HEK293T (cell line): Measurements from ENCODE around the gene MAPKAPK5.

Experiments
- CTCF ChIA-PET: fragments of 350-600 bp; formaldehyde crosslinking; extraction: SDS; loops from one replicate; lab custom pipeline; 2021; ENCODE audit warnings: antibody characterized with exemption, inconsistent platforms; lab: Yijun Ruan, JAX
- POLR2A ChIA-PET: fragments of 350-600 bp; formaldehyde crosslinking; extraction: SDS; loops from one replicate; lab custom pipeline; 2020; ENCODE audit warnings: antibody characterized with exemption, inconsistent platforms; lab: Yijun Ruan, JAX
- DNase-seq: peaks from one replicate; pipeline ENCODE4 v3.0.0; 2012; ENCODE audit warnings: mixed read lengths; ENCODE audit errors: extremely low spot score
- ARNT ChIP-seq: fragments of 450-650 bp; IDR thresholded peaks from 2 replicates; pipeline ENCODE4 v1.6.1; 2017; ENCODE audit warnings: mild to moderate bottlenecking
- BHLHE40 ChIP-seq: fragments of 450-650 bp; IDR thresholded peaks from 2 replicates; pipeline ENCODE4 v1.6.1; 2016; ENCODE audit warnings: mild to moderate bottlenecking, moderate library complexity, borderline replicate concordance
- CTBP1 ChIP-seq: fragments of 450-650 bp; IDR thresholded peaks from 2 replicates; pipeline ENCODE4 v1.6.1; 2016; ENCODE audit warnings: borderline replicate concordance
- ELF4 ChIP-seq: fragments of 450-650 bp; IDR thresholded peaks from 2 replicates; pipeline ENCODE4 v1.6.1; 2017; ENCODE audit warnings: antibody characterized with exemption
- FOXA1 ChIP-seq: fragments of 450-650 bp; IDR thresholded peaks from 2 replicates; pipeline ENCODE4 v1.6.1; 2016; ENCODE audit warnings: mild to moderate bottlenecking
- FOXK2 ChIP-seq: fragments of 450-650 bp; IDR thresholded peaks from 2 replicates; pipeline ENCODE4 v1.6.1; 2016; ENCODE audit warnings: mild to moderate bottlenecking
- FOXM1 ChIP-seq: fragments of 450-650 bp; IDR thresholded peaks from 2 replicates; pipeline ENCODE4 v1.6.1; 2017; ENCODE audit warnings: mild to moderate bottlenecking, borderline replicate concordance
- HDGF ChIP-seq: fragments of 450-650 bp; IDR thresholded peaks from 2 replicates; pipeline ENCODE4 v1.6.1; 2017; ENCODE audit warnings: antibody characterized with exemption, borderline replicate concordance
- L3MBTL2 ChIP-seq: fragments of 450-650 bp; conservative IDR thresholded peaks from 2 replicates; pipeline ENCODE4 v1.6.1; 2016; ENCODE audit warnings: mild to moderate bottlenecking
- LEF1 ChIP-seq: fragments of 450-650 bp; IDR thresholded peaks from 2 replicates; pipeline ENCODE4 v1.6.1; 2017; ENCODE audit warnings: mild to moderate bottlenecking, borderline replicate concordance
- NFRKB ChIP-seq: fragments of 450-650 bp; IDR thresholded peaks from 2 replicates; pipeline ENCODE4 v1.6.1; 2016; ENCODE audit warnings: mild to moderate bottlenecking, moderate library complexity
- PKNOX1 ChIP-seq: fragments of 450-650 bp; IDR thresholded peaks from 2 replicates; pipeline ENCODE4 v1.6.1; 2016
- SP1 ChIP-seq: fragments of 450-650 bp; IDR thresholded peaks from 2 replicates; pipeline ENCODE4 v1.6.1; 2017
- SUZ12 ChIP-seq: fragments of 450-650 bp; IDR thresholded peaks from 2 replicates; pipeline ENCODE4 v1.6.1; 2016; ENCODE audit warnings: mild to moderate bottlenecking
- TARDBP ChIP-seq: fragments of 450-650 bp; IDR thresholded peaks from 2 replicates; pipeline ENCODE4 v1.6.1; 2016
- ZNF384 ChIP-seq: fragments of 450-650 bp; IDR thresholded peaks from 2 replicates; pipeline ENCODE4 v1.6.1; 2016

The MAPKAPK5 gene

GRCh38 chr12:111838353-111838752, 3.7 kb upstream of the MAPKAPK5 start:
- no peak for DNase-seq
- ChIA-PET POLR2A (no interaction called here), CTCF (no interaction called here)
- TF ChIP-seq CTBP1 (no peak), ARNT (no peak)

GRCh38 chr12:111840807-111841206, 1.2 kb upstream of the MAPKAPK5 start:
- POLR2A ChIA-PET = interaction anchor here (0.8 to 1.3 kb wide), 4 partner anchors 14 to 86 kb away, joined by 3 to 5 read pairs (median 3); no protein-coding TSS in a partner anchor
- CTCF ChIA-PET = no interaction called here
- TF ChIP-seq TARDBP (no peak), FOXA1 (no peak), SP1 (no peak), FOXM1 (no peak), ELF4 (no peak)
- no peak for DNase-seq

DNA sequence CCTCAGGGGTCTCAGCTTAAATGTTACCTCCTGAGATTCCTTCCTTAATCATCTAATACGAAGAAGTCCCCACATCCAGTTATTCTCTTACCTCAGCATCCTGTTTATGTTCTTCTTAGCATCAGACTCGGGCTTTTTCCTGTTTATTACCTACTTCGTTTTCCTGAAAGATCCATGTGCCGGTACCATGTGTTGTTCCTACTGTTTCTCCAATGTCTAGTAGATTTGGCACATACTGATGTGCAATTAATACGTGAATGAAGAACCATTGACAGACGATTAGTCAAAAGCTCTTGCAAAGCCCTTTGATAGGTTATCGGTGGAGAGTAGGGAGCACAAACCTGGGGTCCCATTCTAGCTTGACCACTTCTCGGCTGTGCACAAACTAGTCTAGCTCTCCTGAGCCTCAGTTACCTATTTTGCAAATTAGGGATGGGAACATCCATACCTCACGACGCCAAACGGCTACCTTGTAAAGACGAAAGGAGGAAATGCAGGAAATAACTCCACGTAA, 735 bp upstream of the MAPKAPK5 start:
- CTCF ChIA-PET = interaction anchor here (0.6 kb wide), 1 partner anchor 444 kb away, joined by 3 read pairs; no protein-coding TSS in a partner anchor
- TF ChIP-seq FOXK2 (no peak), LEF1 (no peak), ARNT (no peak), BHLHE40 (no peak), TARDBP (no peak), SP1 (no peak), L3MBTL2 (no peak), FOXA1 (no peak), ELF4 (no peak), HDGF (no peak)
- POLR2A ChIA-PET = interaction anchor here (0.8 to 1.8 kb wide), 7 partner anchors 10 to 286 kb away, joined by 3 to 7 read pairs (median 3); no protein-coding TSS in a partner anchor
- no peak for DNase-seq

- POLR2A ChIA-PET = interaction anchor here (0.7 to 1.8 kb wide), 4 partner anchors 9 to 284 kb away, joined by 3 to 7 read pairs (median 3); no protein-coding TSS in a partner anchor
- DNase-seq = peak; percentile 19
- CTCF ChIA-PET = no interaction called here
- no peak for TF ChIP-seq LEF1
- no peak for TF ChIP-seq PKNOX1
- TF ChIP-seq FOXA1 = no peak
- TF ChIP-seq ZNF384 = no peak
- TF ChIP-seq L3MBTL2 = no peak
- TF ChIP-seq SP1 = no peak
- TF ChIP-seq SUZ12 = no peak
- no peak for TF ChIP-seq TARDBP
- TF ChIP-seq FOXK2 = no peak
- no peak for TF ChIP-seq ARNT
- no peak for TF ChIP-seq NFRKB
- TF ChIP-seq HDGF = no peak
- no peak for TF ChIP-seq BHLHE40
Observed at GRCh38 chr12:111842556-111843396, 748 bp downstream of the MAPKAPK5 start.

- CTCF ChIA-PET = no interaction called here
- POLR2A ChIA-PET = no interaction called here
- TF ChIP-seq PKNOX1 (no peak), LEF1 (no peak), NFRKB (no peak), FOXK2 (no peak), TARDBP (no peak), SP1 (no peak), BHLHE40 (no peak), HDGF (no peak), ELF4 (no peak), ZNF384 (no peak), CTBP1 (no peak), FOXA1 (no peak)
- DNase-seq = no peak
Observed at GRCh38 chr12:111846016-111846415, 4.0 kb downstream of the MAPKAPK5 start.

DNA sequence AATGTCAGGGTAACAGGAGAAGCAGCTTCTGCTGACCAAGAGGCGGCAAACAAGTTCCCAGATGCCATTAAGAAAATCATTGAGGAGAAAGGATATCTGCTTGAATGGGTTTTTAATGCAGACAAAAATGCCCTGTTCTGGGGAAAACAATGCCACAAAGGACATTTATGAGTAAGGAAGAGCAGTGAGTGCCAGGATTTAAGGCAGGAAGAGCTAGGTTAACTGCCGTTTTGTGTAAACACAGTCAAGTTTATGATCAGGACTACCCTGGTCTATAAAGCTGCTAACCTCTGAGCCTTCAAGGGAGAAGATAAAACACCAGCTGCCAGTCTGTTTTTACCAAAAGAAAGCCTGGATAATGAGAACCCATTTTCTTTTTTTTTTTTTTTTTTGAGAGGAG, 8.5 kb downstream of the MAPKAPK5 start:
- TF ChIP-seq LEF1 = no peak
- no peak for TF ChIP-seq CTBP1
- TF ChIP-seq ZNF384 = no peak
- TF ChIP-seq SUZ12 = no peak
- TF ChIP-seq PKNOX1 = no peak
- no peak for TF ChIP-seq ARNT
- no peak for TF ChIP-seq ELF4
- TF ChIP-seq HDGF = no peak
- TF ChIP-seq SP1 = no peak
- TF ChIP-seq BHLHE40 = no peak
- no peak for TF ChIP-seq FOXK2
- TF ChIP-seq FOXM1 = no peak
- TF ChIP-seq NFRKB = no peak
- TF ChIP-seq L3MBTL2 = no peak
- TF ChIP-seq TARDBP = no peak
- no peak for TF ChIP-seq FOXA1
- ChIA-PET CTCF (no interaction called here), POLR2A (no interaction called here)

More for the DNA sequence above, 8.5 kb downstream of the MAPKAPK5 start:
- no peak for DNase-seq
